SU-DHL-6 (cell line): Measurements from ENCODE around the gene RAB9B.

Experiments
- H2AFZ ChIP-seq: fragments of 200-600 bp; sonication (generic); 2 replicates; pipeline ENCODE4 v1.6.1; 2014; ENCODE audit warnings: low read depth, mild to moderate bottlenecking, moderate library complexity, mixed read lengths, antibody characterized with exemption, low read length; ENCODE audit not compliant: severe bottlenecking
- H3F3A ChIP-seq: fragments of 200-600 bp; shearing (Covaris generic); 2 replicates; pipeline ENCODE4 v1.6.0; 2016; ENCODE audit warnings: antibody characterized with exemption, mild to moderate bottlenecking; ENCODE audit not compliant: insufficient read depth
- H3K27ac ChIP-seq: fragments of 200-600 bp; sonication (generic); 2 replicates; pipeline ENCODE4 v1.5.1; 2016; ENCODE audit warnings: low read depth, mild to moderate bottlenecking, low read length, moderate library complexity, mixed read lengths
- H3K27me3 ChIP-seq: fragments of 200-600 bp; sonication (generic), shearing (Covaris generic); 2 replicates; pipeline ENCODE4 v1.6.0; 2014; ENCODE audit warnings: mild to moderate bottlenecking, low read length
- H3K36me3 ChIP-seq: fragments of 200-600 bp; sonication (generic); 2 replicates; pipeline ENCODE4 v1.6.1; 2014; ENCODE audit warnings: mild to moderate bottlenecking, low read length, mixed read lengths
- H3K4me2 ChIP-seq: fragments of 300-600, 200-600 bp; shearing (Covaris generic), sonication (generic); 2 replicates; pipeline ENCODE4 v1.6.0; 2014; ENCODE audit warnings: low read length, low read depth, mild to moderate bottlenecking; ENCODE audit not compliant: poor library complexity, severe bottlenecking
- H3K4me3 ChIP-seq: fragments of 200-600 bp; sonication (generic); 2 replicates; pipeline ENCODE4 v1.5.1; 2014; ENCODE audit warnings: antibody characterized with exemption, low read length, mild to moderate bottlenecking, mixed read lengths; ENCODE audit not compliant: insufficient read depth, poor library complexity, severe bottlenecking
- H3K79me2 ChIP-seq: fragments of 200-600 bp; sonication (generic); 2 replicates; pipeline ENCODE4 v1.6.1; 2014; ENCODE audit warnings: mild to moderate bottlenecking, low read length, moderate library complexity; ENCODE audit not compliant: insufficient read depth
- H3K9ac ChIP-seq: fragments of 200-600 bp; sonication (generic); 2 replicates; pipeline ENCODE4 v1.7.0; 2014; ENCODE audit warnings: mild to moderate bottlenecking, low read length
- H3K9me2 ChIP-seq: fragments of 200-600 bp; sonication (generic); replicated peaks from 2 replicates; pipeline ENCODE4 v1.6.1; 2014; ENCODE audit warnings: low read length; ENCODE audit not compliant: insufficient read depth
- H3K9me3 ChIP-seq: fragments of 200-600 bp; sonication (generic); 2 replicates; pipeline ENCODE4 v1.6.1; 2014; ENCODE audit warnings: low read length, mixed read lengths; ENCODE audit not compliant: insufficient read depth
- H4K20me1 ChIP-seq: fragments of 200-600 bp; sonication (generic); 2 replicates; pipeline ENCODE4 v1.6.1; 2014; ENCODE audit warnings: low read depth, mild to moderate bottlenecking, antibody characterized with exemption, low read length, moderate library complexity, mixed read lengths
- CTCF ChIP-seq: fragments of 200-600 bp; sonication (generic); IDR thresholded peaks from one replicate; pipeline ENCODE4 v1.5.1; 2017; ENCODE audit warnings: antibody characterized with exemption, mild to moderate bottlenecking, low read length, moderate library complexity; ENCODE audit not compliant: insufficient read depth, poor library complexity, severe bottlenecking
- EZH2phosphoT487 ChIP-seq: fragments of 200-600 bp; sonication (generic), shearing (Covaris generic); conservative IDR thresholded peaks from 2 replicates; pipeline ENCODE4 v1.6.1; 2018; ENCODE audit warnings: mild to moderate bottlenecking, antibody characterized with exemption, low read length, moderate library complexity, mixed read lengths

The RAB9B gene

GRCh38 chrX:103780336-103781061, 51.6 kb downstream of the RAB9B start:
- H2AFZ ChIP-seq = no peak overlapping the region
- H3K4me2 ChIP-seq = no peak overlapping the region
- no peak overlapping the region for H3K27ac ChIP-seq
- H3K9ac ChIP-seq = no peak overlapping the region
- no peak overlapping the region for H3K4me3 ChIP-seq
- no peaks in the 10 kb centered on the region for H3K79me2 ChIP-seq
- TF ChIP-seq CTCF = no peak
- no peaks in the 10 kb centered on the region for H3K9me3 ChIP-seq
- no peaks in the 10 kb centered on the region for H3K9me2 ChIP-seq
- no peaks in the 10 kb centered on the region for H3F3A ChIP-seq
- H3K36me3 ChIP-seq = no peaks in the 10 kb centered on the region
- H3K27me3 ChIP-seq = no peaks in the 10 kb centered on the region
- no peaks in the 10 kb centered on the region for H4K20me1 ChIP-seq

GRCh38 chrX:103779141-103779789, 52.8 kb downstream of the RAB9B start:
- Histone ChIP-seq H3K79me2 (no peaks in the 10 kb centered on the region), H3K4me2 (no peak overlapping the region), H3K4me3 (no peak overlapping the region), H3K9me2 (no peaks in the 10 kb centered on the region), H3K27me3 (no peaks in the 10 kb centered on the region), H3F3A (no peaks in the 10 kb centered on the region), H3K27ac (no peak overlapping the region), H3K36me3 (no peaks in the 10 kb centered on the region), H3K9ac (no peak overlapping the region), H2AFZ (no peak overlapping the region), H3K9me3 (no peaks in the 10 kb centered on the region), H4K20me1 (no peaks in the 10 kb centered on the region)
- TF ChIP-seq CTCF = no peak
- TF ChIP-seq EZH2phosphoT487 = no peak

- no peaks in the 10 kb centered on the region for H4K20me1 ChIP-seq
- no peak within 1 kb of the TSS for H3K27ac ChIP-seq
- no peak within 1 kb of the TSS for H3K9ac ChIP-seq
- no peaks in the 10 kb centered on the region for H3K79me2 ChIP-seq
- no peak within 1 kb of the TSS for H2AFZ ChIP-seq
- H3K9me3 ChIP-seq = no peaks in the 10 kb centered on the region
- no peaks in the 10 kb centered on the region for H3F3A ChIP-seq
- TF ChIP-seq EZH2phosphoT487 (no peak), CTCF (no peak)
- no peaks in the 10 kb centered on the region for H3K9me2 ChIP-seq
- no peak within 1 kb of the TSS for H3K4me2 ChIP-seq
- H3K36me3 ChIP-seq = no peaks in the 10 kb centered on the region
- H3K4me3 ChIP-seq = no peak within 1 kb of the TSS
- H3K27me3 ChIP-seq = no peaks in the 10 kb centered on the region
Measured at GRCh38 chrX:103776546-103776945, 55.5 kb downstream of the RAB9B start, which contains the start of gene PLP1. TSS of gene PLP1 (plus strand) at chrX:103776840. CDS start at chrX:103776996, 156 bp downstream.
